ENCODE data around the gene PDYN. TPM values are rescaled to one million over a fixed set of nuclear protein-coding genes. Genes with fewer than 3 reads are reported as not detected.

PDYN gene
- total RNA-seq, 1 donor from 2014 or later: 0.30 TPM

- Histone ChIP-seq H3K4me1 (peaks cover 29% of the 10 kb centered on the region), H3K27me3 (peaks cover 47% of the 10 kb centered on the region), H4K20me1 (ENCODE audit: low read depth) (no peaks in the 10 kb centered on the region), H3K27ac (no peak overlapping the region), H3F3A (ENCODE audit: low read depth) (peaks cover 35% of the 10 kb centered on the region), H3K4me3 (no peak overlapping the region), H3K36me3 (no peaks in the 10 kb centered on the region), H3K9ac (no peak overlapping the region), H3K79me2 (ENCODE audit: low read depth) (no peaks in the 10 kb centered on the region), H2AFZ (replicated peaks) (no peak overlapping the region), H3K9me3 (ENCODE audit: low read depth) (no peaks in the 10 kb centered on the region), H3K4me2 (no peak overlapping the region)
- H3K36me3 Mint-ChIP-seq: no peaks in the 10 kb centered on the region
- peaks cover 8% of the 10 kb centered on the region for H3K27me3 Mint-ChIP-seq (ENCODE audit: insufficient read depth, low read depth)
- TF ChIP-seq EZH2phosphoT487 (IDR thresholded peaks at IDR 0.05) (no peak), EZH2 (IDR thresholded peaks at IDR 0.05) (no peak), CTCF (IDR thresholded peaks at IDR 0.05) (no peak)
- no peak overlapping the region for H3K27ac Mint-ChIP-seq
- no peak for DNase-seq (ENCODE audit: low spot score)
- no peak overlapping the region for H3K4me3 Mint-ChIP-seq
- no peaks in the 10 kb centered on the region for H3K9me3 Mint-ChIP-seq
- H3K4me1 Mint-ChIP-seq: peaks cover 31% of the 10 kb centered on the region
These were observed 49.3 kb downstream of the PDYN start for GRCh38 chr20:1944345-1945091.

- Mint-ChIP-seq H3K4me1 (peaks cover 20% of the 10 kb centered on the region), H3K27ac (no peak overlapping the region), H3K4me3 (no peak overlapping the region), H3K36me3 (no peaks in the 10 kb centered on the region), H3K27me3 (ENCODE audit: insufficient read depth, low read depth) (peaks cover 8% of the 10 kb centered on the region), H3K9me3 (no peaks in the 10 kb centered on the region)
- no peak for TF ChIP-seq EZH2 (IDR thresholded peaks at IDR 0.05)
- no peak for TF ChIP-seq CTCF (IDR thresholded peaks at IDR 0.05)
- no peak for TF ChIP-seq EZH2phosphoT487 (IDR thresholded peaks at IDR 0.05)
- no peak overlapping the region for H3K9ac ChIP-seq
- H3K27me3 ChIP-seq: peaks cover 47% of the 10 kb centered on the region
- H3K36me3 ChIP-seq: no peaks in the 10 kb centered on the region
- no peak overlapping the region for H3K4me2 ChIP-seq
- peaks cover 24% of the 10 kb centered on the region for H3F3A ChIP-seq (ENCODE audit: low read depth)
- no peak overlapping the region for H3K27ac ChIP-seq
- H3K9me3 ChIP-seq (ENCODE audit: low read depth): no peaks in the 10 kb centered on the region
- no peaks in the 10 kb centered on the region for H4K20me1 ChIP-seq (ENCODE audit: low read depth)
- peaks cover 18% of the 10 kb centered on the region for H3K4me1 ChIP-seq
- no peak overlapping the region for H2AFZ ChIP-seq (replicated peaks)
- no peak overlapping the region for H3K4me3 ChIP-seq
- DNase-seq (ENCODE audit: low spot score): no peak
- H3K79me2 ChIP-seq (ENCODE audit: low read depth): no peaks in the 10 kb centered on the region
These were observed 50.4 kb downstream of the PDYN start for GRCh38 chr20:1943275-1944002.

GRCh38 chr20:1942486-1943274, 51.2 kb downstream of the PDYN start:
- peaks cover 42% of the 10 kb centered on the region for H3K27me3 ChIP-seq
- H4K20me1 ChIP-seq (ENCODE audit: low read depth): no peaks in the 10 kb centered on the region
- H3K27me3 Mint-ChIP-seq (ENCODE audit: insufficient read depth, low read depth): peaks cover 5% of the 10 kb centered on the region
- TF ChIP-seq EZH2 (IDR thresholded peaks at IDR 0.05) (no peak), EZH2phosphoT487 (IDR thresholded peaks at IDR 0.05) (no peak), CTCF (IDR thresholded peaks at IDR 0.05) (no peak)
- no peaks in the 10 kb centered on the region for H3K9me3 ChIP-seq (ENCODE audit: low read depth)
- no peak overlapping the region for H3K4me2 ChIP-seq
- H3K4me1 ChIP-seq: peaks cover 18% of the 10 kb centered on the region
- no peaks in the 10 kb centered on the region for H3K79me2 ChIP-seq (ENCODE audit: low read depth)
- DNase-seq (ENCODE audit: low spot score): no peak
- no peaks in the 10 kb centered on the region for H3K36me3 ChIP-seq
- H2AFZ ChIP-seq (replicated peaks): no peak overlapping the region
- no peak overlapping the region for H3K27ac ChIP-seq
- no peak overlapping the region for H3K4me3 Mint-ChIP-seq
- H3K36me3 Mint-ChIP-seq: peaks cover 3% of the 10 kb centered on the region
- peaks cover 14% of the 10 kb centered on the region for H3K4me1 Mint-ChIP-seq
- H3K9me3 Mint-ChIP-seq: no peaks in the 10 kb centered on the region
- H3K9ac ChIP-seq: no peak overlapping the region
- H3F3A ChIP-seq (ENCODE audit: low read depth): peaks cover 17% of the 10 kb centered on the region
- H3K27ac Mint-ChIP-seq: no peak overlapping the region
- no peak overlapping the region for H3K4me3 ChIP-seq
